Measurements from ENCODE around the gene FNBP1. TPM values are rescaled to one million over a fixed set of nuclear protein-coding genes. Genes with fewer than 3 reads are reported as not detected.

FNBP1 gene
- total and polyA plus RNA-seq, 2 experiments from 2014 or later, result 26.6 to 28.8 TPM

DNA sequence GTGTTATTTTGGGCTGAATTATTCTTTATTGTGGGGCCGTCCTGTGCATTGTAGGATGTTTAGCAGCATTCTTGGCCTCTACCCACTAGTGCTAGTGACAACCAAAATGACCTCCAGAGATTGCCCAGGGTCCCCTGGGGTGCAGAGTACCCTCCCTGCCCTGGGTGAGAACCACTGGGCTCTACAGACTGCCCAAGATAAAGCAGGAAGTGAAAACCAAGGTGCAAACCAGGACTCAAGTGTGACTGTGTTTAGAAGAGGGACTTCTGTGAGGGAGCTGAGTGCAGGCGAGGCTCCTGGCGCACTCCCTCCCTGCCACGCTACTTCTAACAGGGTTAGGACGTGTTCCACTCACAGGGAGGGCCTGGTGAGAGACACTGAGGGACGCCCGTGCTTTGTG lies 166.2 kb downstream of the FNBP1 start (continued):
- TF ChIP-seq, protein P1, sequence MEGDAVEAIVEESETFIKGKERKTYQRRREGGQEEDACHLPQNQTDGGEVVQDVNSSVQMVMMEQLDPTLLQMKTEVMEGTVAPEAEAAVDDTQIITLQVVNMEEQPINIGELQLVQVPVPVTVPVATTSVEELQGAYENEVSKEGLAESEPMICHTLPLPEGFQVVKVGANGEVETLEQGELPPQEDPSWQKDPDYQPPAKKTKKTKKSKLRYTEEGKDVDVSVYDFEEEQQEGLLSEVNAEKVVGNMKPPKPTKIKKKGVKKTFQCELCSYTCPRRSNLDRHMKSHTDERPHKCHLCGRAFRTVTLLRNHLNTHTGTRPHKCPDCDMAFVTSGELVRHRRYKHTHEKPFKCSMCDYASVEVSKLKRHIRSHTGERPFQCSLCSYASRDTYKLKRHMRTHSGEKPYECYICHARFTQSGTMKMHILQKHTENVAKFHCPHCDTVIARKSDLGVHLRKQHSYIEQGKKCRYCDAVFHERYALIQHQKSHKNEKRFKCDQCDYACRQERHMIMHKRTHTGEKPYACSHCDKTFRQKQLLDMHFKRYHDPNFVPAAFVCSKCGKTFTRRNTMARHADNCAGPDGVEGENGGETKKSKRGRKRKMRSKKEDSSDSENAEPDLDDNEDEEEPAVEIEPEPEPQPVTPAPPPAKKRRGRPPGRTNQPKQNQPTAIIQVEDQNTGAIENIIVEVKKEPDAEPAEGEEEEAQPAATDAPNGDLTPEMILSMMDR (conservative IDR thresholded peaks at IDR 0.05; ENCODE audit: low read depth in 2 of 2), result no peak
- no peak for TF ChIP-seq CREB1 (CRISPR knock-in tag; IDR thresholded peaks at IDR 0.05; ENCODE audit: low read depth)
- no peak for TF ChIP-seq POLR2AphosphoS5 (IDR thresholded peaks at IDR 0.05; ENCODE audit: low read depth)
- no peak for TF ChIP-seq NANOG (IDR thresholded peaks at IDR 0.05; ENCODE audit: borderline replicate concordance)
- no peak for TF ChIP-seq EZH2phosphoT487 (IDR thresholded peaks at IDR 0.05; ENCODE audit: unreplicated experiment)
- TF ChIP-seq JUNB (IDR thresholded peaks at IDR 0.05; ENCODE audit: unreplicated experiment), result no peak

DNA sequence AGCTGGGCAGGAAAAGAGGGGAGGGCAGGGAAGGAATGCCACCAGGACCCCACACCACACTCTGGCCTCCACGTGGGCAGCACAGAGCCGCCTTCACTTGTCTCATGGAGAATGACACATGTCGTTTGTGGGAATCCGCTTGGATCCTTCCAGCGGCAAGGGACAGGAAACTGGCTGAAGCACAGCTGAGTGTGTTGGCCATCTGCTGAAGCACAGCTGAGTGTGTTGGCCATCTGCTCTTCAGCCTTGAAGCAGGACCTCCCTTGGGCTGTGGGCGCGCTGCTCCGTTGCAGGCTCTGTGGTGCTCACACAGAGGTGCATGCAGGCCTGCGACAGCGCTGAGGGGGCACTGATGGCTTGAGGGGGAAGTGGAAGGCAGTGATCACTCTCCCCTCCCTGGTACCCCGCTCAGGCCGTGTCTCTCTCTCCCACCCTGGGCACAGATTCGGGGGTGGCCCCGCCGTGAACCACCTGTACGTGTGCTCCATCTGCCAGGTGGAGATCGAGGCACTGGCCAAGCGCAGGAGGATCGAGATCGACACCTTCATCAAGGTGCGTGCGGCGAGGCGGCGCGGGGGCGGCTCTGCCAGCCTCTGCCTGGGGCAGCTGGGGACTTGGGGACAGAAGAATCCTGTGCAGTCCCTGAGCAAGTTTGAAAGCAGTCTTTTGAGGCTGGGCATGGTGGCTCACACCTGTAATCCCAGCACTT lies 167.1 kb downstream of the FNBP1 start:
- Mint-ChIP-seq H3K27ac (no peak overlapping the region), H3K27me3 (ENCODE audit: insufficient read depth, low read depth, poor library complexity) (peaks cover 14% of the 10 kb centered on the region), H3K4me1 (peaks cover 9% of the 10 kb centered on the region; the same call in 2 of the 3 replicates), H3K9me3 (no peaks in the 10 kb centered on the region), H3K4me3 (no peak overlapping the region), H3K36me3 (ENCODE audit: low read depth) (no peaks in the 10 kb centered on the region)
- Histone ChIP-seq H3K4me2 (no peak overlapping the region), H3K27ac (ENCODE audit: low read depth) (no peak overlapping the region), H2AFZ (no peak overlapping the region), H3F3A (replicated peaks; ENCODE audit: low read depth) (no peaks in the 10 kb centered on the region; the same call in 1 of the 2 replicates), H3K27me3 (ENCODE audit: insufficient read depth) (no peaks in the 10 kb centered on the region), H3K4me1 (ENCODE audit: insufficient read depth) (peaks cover 2% of the 10 kb centered on the region; the same call in 1 of the 2 replicates), H3K36me3 (ENCODE audit: insufficient read depth) (no peaks in the 10 kb centered on the region), H3K9me2 (ENCODE audit: insufficient read depth) (no peaks in the 10 kb centered on the region), H3K79me2 (replicated peaks; ENCODE audit: insufficient read depth) (no peaks in the 10 kb centered on the region), H4K20me1 (replicated peaks; ENCODE audit: insufficient read depth) (no peaks in the 10 kb centered on the region), H3K4me3 (no peak overlapping the region)
- TF ChIP-seq JUNB (IDR thresholded peaks at IDR 0.05; ENCODE audit: unreplicated experiment) (no peak), ZNF114 (CRISPR knock-in tag; IDR thresholded peaks at IDR 0.05) (no peak)
- TF ChIP-seq, protein P2, sequence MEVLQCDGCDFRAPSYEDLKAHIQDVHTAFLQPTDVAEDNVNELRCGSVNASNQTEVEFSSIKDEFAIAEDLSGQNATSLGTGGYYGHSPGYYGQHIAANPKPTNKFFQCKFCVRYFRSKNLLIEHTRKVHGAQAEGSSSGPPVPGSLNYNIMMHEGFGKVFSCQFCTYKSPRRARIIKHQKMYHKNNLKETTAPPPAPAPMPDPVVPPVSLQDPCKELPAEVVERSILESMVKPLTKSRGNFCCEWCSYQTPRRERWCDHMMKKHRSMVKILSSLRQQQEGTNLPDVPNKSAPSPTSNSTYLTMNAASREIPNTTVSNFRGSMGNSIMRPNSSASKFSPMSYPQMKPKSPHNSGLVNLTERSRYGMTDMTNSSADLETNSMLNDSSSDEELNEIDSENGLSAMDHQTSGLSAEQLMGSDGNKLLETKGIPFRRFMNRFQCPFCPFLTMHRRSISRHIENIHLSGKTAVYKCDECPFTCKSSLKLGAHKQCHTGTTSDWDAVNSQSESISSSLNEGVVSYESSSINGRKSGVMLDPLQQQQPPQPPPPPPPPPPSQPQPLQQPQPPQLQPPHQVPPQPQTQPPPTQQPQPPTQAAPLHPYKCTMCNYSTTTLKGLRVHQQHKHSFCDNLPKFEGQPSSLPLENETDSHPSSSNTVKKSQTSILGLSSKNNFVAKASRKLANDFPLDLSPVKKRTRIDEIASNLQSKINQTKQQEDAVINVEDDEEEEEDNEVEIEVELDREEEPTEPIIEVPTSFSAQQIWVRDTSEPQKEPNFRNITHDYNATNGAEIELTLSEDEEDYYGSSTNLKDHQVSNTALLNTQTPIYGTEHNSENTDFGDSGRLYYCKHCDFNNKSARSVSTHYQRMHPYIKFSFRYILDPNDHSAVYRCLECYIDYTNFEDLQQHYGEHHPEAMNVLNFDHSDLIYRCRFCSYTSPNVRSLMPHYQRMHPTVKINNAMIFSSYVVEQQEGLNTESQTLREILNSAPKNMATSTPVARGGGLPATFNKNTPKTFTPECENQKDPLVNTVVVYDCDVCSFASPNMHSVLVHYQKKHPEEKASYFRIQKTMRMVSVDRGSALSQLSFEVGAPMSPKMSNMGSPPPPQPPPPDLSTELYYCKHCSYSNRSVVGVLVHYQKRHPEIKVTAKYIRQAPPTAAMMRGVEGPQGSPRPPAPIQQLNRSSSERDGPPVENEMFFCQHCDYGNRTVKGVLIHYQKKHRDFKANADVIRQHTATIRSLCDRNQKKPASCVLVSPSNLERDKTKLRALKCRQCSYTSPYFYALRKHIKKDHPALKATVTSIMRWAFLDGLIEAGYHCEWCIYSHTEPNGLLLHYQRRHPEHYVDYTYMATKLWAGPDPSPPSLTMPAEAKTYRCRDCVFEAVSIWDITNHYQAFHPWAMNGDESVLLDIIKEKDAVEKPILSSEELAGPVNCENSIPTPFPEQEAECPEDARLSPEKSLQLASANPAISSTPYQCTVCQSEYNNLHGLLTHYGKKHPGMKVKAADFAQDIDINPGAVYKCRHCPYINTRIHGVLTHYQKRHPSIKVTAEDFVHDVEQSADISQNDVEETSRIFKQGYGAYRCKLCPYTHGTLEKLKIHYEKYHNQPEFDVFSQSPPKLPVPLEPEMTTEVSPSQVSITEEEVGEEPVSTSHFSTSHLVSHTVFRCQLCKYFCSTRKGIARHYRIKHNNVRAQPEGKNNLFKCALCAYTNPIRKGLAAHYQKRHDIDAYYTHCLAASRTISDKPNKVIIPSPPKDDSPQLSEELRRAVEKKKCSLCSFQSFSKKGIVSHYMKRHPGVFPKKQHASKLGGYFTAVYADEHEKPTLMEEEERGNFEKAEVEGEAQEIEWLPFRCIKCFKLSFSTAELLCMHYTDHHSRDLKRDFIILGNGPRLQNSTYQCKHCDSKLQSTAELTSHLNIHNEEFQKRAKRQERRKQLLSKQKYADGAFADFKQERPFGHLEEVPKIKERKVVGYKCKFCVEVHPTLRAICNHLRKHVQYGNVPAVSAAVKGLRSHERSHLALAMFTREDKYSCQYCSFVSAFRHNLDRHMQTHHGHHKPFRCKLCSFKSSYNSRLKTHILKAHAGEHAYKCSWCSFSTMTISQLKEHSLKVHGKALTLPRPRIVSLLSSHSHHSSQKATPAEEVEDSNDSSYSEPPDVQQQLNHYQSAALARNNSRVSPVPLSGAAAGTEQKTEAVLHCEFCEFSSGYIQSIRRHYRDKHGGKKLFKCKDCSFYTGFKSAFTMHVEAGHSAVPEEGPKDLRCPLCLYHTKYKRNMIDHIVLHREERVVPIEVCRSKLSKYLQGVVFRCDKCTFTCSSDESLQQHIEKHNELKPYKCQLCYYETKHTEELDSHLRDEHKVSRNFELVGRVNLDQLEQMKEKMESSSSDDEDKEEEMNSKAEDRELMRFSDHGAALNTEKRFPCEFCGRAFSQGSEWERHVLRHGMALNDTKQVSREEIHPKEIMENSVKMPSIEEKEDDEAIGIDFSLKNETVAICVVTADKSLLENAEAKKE (CRISPR knock-in tag; IDR thresholded peaks at IDR 0.05), result no peak
- TF ChIP-seq, protein P1 (conservative IDR thresholded peaks at IDR 0.05; ENCODE audit: low read depth in 2 of 2), result no peak
- no peak for DNase-seq (ENCODE audit: low spot score)
- ATAC-seq, result no peak
